HG03196 (cell line): ENCODE data around the gene LPIN3.

Experiments used
- ATAC-seq: cut with Tn5 transposase; IDR thresholded peaks from one replicate; pipeline ENCODE4 v1.9.1; 2021; ENCODE audit not compliant: unreplicated experiment

LPIN3 gene

GRCh38 chr20:41318271-41318649 is 22.4 kb upstream of the LPIN3 start:
- ATAC-seq: no peak

GRCh38 chr20:41320441-41320840 is 20.2 kb upstream of the LPIN3 start:
- ATAC-seq: no peak

GRCh38 chr20:41320976-41321375 is 19.6 kb upstream of the LPIN3 start:
- ATAC-seq: no peak

GRCh38 chr20:41327178-41327577 is 13.4 kb upstream of the LPIN3 start:
- ATAC-seq: no peak

GRCh38 chr20:41329435-41330342 is 10.9 kb upstream of the LPIN3 start:
- ATAC-seq: no peak

GRCh38 chr20:41330343-41330720 is 10.3 kb upstream of the LPIN3 start:
- no peak for ATAC-seq

GRCh38 chr20:41330941-41331340 is 9.7 kb upstream of the LPIN3 start:
- no peak for ATAC-seq

GRCh38 chr20:41331731-41332130 is 8.9 kb upstream of the LPIN3 start:
- no peak for ATAC-seq

- no peak for ATAC-seq
These were observed 6.6 kb upstream of the LPIN3 start for GRCh38 chr20:41334036-41334435.

- ATAC-seq: no peak
These were observed 5.9 kb upstream of the LPIN3 start for GRCh38 chr20:41334443-41335421.

GRCh38 chr20:41335591-41335990 is 5.0 kb upstream of the LPIN3 start:
- ATAC-seq: no peak

GRCh38 chr20:41336711-41337492 is 3.7 kb upstream of the LPIN3 start:
- ATAC-seq: no peak

- ATAC-seq: peak; percentile 75
These were observed 679 bp upstream of the LPIN3 start for GRCh38 chr20:41339957-41340326.

- no peak for ATAC-seq
These were observed 2.1 kb downstream of the LPIN3 start for GRCh38 chr20:41342474-41343464.

GRCh38 chr20:41344477-41344876 is 3.9 kb downstream of the LPIN3 start:
- ATAC-seq: no peak

- ATAC-seq: no peak
These were observed 4.5 kb downstream of the LPIN3 start for GRCh38 chr20:41344938-41345728.

- ATAC-seq: no peak
These were observed 5.1 kb downstream of the LPIN3 start for GRCh38 chr20:41345729-41346067.

GRCh38 chr20:41347523-41348429 is 7.2 kb downstream of the LPIN3 start:
- no peak for ATAC-seq
